ENCODE measurements around the gene INHBE. TPM values are rescaled to one million over a fixed set of nuclear protein-coding genes. Genes with fewer than 3 reads are reported as not detected.
"Not testable (repeated sequence)": the region's sequence is repeated elsewhere in the genome, so short reads cannot be mapped to it uniquely, and the experiment has no call there.

INHBE gene
- total and polyA plus RNA-seq, 8 donors = not detected

DNA sequence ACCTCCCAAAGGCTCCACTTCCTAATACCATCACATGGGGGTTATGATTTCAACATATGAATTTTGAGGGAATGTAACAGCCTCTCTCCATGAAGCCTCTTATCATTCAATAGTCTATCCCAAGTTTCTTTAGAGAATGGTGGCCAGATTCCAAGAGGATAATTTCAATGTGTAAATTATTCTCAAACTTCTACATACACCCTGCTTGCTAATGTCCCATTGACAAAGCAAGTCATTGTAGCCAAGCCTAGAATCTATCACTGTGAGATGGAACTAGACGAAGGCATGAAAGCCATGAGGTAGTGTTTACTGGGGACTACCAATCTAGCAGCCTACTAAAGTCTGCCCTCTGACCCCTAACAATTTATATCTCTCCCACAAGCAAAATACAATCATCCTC, 16.7 kb upstream of the INHBE start:
- no peaks in the 10 kb centered on the region for H3K27me3 ChIP-seq
- H3K4me1 ChIP-seq = no peaks in the 10 kb centered on the region
- H3K36me3 ChIP-seq = no peaks in the 10 kb centered on the region
- TF ChIP-seq EP300 (IDR thresholded peaks at IDR 0.05) = no peak
- no peak for TF ChIP-seq POLR2AphosphoS5 (IDR thresholded peaks at IDR 0.05)
- TF ChIP-seq, protein P1, sequence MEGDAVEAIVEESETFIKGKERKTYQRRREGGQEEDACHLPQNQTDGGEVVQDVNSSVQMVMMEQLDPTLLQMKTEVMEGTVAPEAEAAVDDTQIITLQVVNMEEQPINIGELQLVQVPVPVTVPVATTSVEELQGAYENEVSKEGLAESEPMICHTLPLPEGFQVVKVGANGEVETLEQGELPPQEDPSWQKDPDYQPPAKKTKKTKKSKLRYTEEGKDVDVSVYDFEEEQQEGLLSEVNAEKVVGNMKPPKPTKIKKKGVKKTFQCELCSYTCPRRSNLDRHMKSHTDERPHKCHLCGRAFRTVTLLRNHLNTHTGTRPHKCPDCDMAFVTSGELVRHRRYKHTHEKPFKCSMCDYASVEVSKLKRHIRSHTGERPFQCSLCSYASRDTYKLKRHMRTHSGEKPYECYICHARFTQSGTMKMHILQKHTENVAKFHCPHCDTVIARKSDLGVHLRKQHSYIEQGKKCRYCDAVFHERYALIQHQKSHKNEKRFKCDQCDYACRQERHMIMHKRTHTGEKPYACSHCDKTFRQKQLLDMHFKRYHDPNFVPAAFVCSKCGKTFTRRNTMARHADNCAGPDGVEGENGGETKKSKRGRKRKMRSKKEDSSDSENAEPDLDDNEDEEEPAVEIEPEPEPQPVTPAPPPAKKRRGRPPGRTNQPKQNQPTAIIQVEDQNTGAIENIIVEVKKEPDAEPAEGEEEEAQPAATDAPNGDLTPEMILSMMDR (IDR thresholded peaks at IDR 0.05) = no peak
- no peak for TF ChIP-seq POLR2A (IDR thresholded peaks at IDR 0.05)
- H3K27ac ChIP-seq = no peak overlapping the region
- 62 to 86% (median 79%) methylated on average over 1 of the region's 1 CpG for WGBS, 5 donors
- H3K4me3 ChIP-seq = no peak overlapping the region
- DNase-seq = no peak
- intact Hi-C loops (cut with DNase I; ENCODE audit: low total_unique reads) = no loop called here
- no peaks in the 10 kb centered on the region for H3K9me3 ChIP-seq

DNA sequence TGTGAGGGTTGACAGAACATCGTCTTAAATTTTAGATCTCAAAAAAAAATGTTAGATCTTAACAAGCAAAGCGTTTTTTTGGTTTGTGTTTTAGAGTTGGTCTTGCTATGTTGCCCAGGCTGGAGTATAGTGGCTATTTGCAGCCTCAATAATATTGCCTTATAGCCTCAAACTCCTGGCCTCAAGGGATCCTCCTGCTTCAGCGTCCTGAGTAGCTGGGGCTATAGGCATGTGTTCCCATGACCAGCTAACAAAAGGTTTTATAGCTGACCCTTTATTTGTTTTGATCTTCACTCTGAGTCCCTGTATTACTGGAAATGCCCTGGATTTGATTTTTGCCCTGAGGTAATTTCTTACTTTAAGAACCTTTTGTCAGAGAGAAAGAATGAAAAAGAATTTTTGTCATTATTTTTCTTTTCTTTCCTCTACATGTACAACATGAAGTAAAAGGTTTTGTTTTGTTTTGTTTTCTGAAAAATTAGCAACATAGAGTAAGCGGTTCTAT, 15.3 kb upstream of the INHBE start:
- H3K4me1 ChIP-seq = no peaks in the 10 kb centered on the region

DNA sequence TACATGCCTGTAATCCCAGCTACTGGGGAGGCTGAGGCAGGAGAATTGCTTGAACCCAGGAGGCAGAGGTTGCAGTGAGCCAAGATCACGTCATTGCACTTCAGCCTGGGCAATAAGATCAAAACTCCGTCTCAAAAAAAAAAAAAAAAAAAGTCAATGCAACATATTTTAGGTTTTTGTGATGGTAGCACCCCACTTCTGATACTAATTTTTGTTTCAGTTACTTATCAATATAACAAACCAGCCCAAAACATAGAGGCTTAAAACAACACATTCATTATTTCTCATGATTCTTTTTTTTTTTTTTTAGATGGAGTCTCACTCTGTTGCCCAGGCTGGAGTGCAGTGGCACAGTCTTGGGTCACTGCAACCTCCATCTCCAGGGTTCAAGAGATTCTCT, 13.7 kb upstream of the INHBE start:
- H3K4me1 ChIP-seq; H3K9me3 ChIP-seq; H3K4me3 ChIP-seq; H3K36me3 ChIP-seq; intact Hi-C loops (cut with DNase I; ENCODE audit: low total_unique reads); DNase-seq; H3K27me3 ChIP-seq; H3K27ac ChIP-seq: not testable (repeated sequence)
- 65 to 90% (median 88%) methylated on average over 2 of the region's 2 CpGs for WGBS, 5 donors

More for the DNA sequence above, 15.3 kb upstream of the INHBE start:
- DNase-seq = no peak
- H3K36me3 ChIP-seq = no peaks in the 10 kb centered on the region
- intact Hi-C loops (cut with DNase I; ENCODE audit: low total_unique reads) = no loop called here
- no peak overlapping the region for H3K4me3 ChIP-seq
- TF ChIP-seq EP300 (IDR thresholded peaks at IDR 0.05) = no peak
- TF ChIP-seq POLR2AphosphoS5 (IDR thresholded peaks at IDR 0.05) = no peak
- TF ChIP-seq, protein P1 (IDR thresholded peaks at IDR 0.05) = no peak
- TF ChIP-seq POLR2A (IDR thresholded peaks at IDR 0.05) = no peak
- no peaks in the 10 kb centered on the region for H3K27me3 ChIP-seq
- no peak overlapping the region for H3K27ac ChIP-seq
- WGBS, 5 donors = 74 to 87% (median 82%) methylated on average over 4 of the region's 4 CpGs
- no peaks in the 10 kb centered on the region for H3K9me3 ChIP-seq

DNA sequence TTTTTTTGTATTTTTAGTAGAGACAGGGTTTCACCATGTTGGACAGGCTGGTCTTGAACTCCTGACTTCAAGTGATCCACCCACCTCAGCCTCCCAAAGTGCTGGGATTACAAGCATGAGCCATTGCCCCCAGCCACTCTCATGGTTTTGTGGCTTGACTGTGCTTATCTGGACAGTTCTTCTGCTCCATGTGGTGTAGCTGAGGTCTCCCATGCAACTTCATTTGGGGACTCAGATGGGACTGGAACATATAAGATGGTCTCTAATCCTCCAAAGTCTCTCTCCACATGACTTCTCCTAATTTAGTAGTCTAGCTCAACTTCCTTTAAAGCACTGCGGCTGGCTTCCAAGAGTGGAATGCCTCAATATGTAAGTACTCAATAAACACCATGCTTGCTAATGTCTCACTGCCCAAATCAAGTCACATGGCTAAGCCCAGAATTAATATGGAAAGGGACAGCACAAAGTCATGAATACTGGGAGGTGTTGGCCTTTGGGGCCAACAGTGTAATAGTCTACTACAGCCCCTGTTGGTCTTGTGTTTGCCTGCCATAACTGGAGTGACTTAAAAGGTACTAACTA, 13.2 kb upstream of the INHBE start:
- DNase-seq = peak in 1 of 2 donors; percentile 21
- H3K4me3 ChIP-seq = no peak overlapping the region
- intact Hi-C loops (cut with DNase I; ENCODE audit: low total_unique reads) = no loop called here
- H3K9me3 ChIP-seq = no peaks in the 10 kb centered on the region
- TF ChIP-seq EP300 (IDR thresholded peaks at IDR 0.05) (no peak), POLR2A (IDR thresholded peaks at IDR 0.05) (no peak), POLR2AphosphoS5 (IDR thresholded peaks at IDR 0.05) (no peak)
- TF ChIP-seq, protein P1 (IDR thresholded peaks at IDR 0.05) = no peak
- H3K27me3 ChIP-seq = no peaks in the 10 kb centered on the region
- H3K27ac ChIP-seq = no peak overlapping the region
- 30 to 91% (median 32%) methylated on average over 1 of the region's 1 CpG for WGBS, 5 donors
- no peaks in the 10 kb centered on the region for H3K4me1 ChIP-seq
- H3K36me3 ChIP-seq = no peaks in the 10 kb centered on the region

DNA sequence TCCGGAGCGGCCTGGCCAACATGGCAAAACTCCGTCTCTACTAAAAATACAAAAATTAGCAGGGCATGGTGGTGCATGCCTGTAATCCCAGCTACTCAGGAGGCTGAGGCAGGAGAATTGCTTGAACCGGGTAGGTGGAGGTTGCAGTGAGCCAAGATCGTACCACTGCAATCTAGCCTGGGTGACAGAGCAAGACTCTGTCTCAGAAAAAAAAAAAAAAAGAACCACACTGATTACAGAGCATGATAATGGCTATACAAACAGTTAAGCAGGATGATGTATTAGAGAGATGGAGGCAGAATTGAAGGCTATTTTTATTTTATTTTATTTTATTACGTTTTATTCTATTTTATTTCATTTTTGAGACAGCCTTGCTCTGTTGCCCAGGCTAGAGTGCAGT, 10.8 kb upstream of the INHBE start:
- intact Hi-C loops (cut with DNase I; ENCODE audit: low total_unique reads); H3K36me3 ChIP-seq; H3K9me3 ChIP-seq; H3K4me3 ChIP-seq; DNase-seq; H3K27ac ChIP-seq; H3K27me3 ChIP-seq; H3K4me1 ChIP-seq: not testable (repeated sequence)
- 73 to 80% (median 73%) methylated on average over 6 of the region's 6 CpGs for WGBS, 5 donors

Measured in stomach (tissue), 9 donors.